Measurements from ENCODE around the gene LFNG.

The LFNG gene

DNA sequence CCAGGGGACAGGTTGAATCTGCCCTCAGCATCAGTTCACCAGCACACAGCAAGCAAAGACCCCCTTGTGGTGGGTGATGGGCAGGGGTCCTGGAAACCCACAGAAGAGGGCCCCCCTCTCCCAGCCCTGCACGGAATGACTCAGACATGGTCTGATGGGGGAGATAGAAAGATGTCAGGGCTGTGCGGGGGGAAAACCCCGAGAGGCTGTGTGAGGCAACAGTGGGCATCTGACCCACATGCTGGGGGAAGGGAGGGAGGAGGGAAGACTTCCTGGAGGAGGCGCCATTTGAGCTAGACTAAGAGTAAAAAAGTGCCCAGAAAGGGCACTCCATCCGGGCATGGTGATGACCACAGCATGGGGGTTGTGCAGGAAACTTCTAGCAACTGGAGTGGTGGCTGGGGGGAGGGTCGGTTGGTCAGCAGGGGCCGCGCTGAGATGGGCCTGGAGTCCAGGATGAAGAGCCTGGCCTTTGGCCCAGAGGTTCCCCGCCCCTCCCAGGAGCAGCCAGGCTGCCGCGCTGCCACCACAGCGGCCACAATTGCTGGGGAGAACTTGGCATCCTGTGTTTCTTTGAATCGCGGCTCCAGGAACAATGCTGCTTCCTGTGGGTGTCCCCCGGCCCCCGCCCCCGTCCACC, 2.5 kb downstream of the LFNG start:
- TF ChIP-seq TAF1 (IDR thresholded peaks at IDR 0.05; ENCODE audit: borderline replicate concordance, insufficient read depth, low read length) = no peak
- no peak for TF ChIP-seq POLR2AphosphoS5 (IDR thresholded peaks at IDR 0.05; ENCODE audit: low read depth, low read length)
- TF ChIP-seq, protein P1, sequence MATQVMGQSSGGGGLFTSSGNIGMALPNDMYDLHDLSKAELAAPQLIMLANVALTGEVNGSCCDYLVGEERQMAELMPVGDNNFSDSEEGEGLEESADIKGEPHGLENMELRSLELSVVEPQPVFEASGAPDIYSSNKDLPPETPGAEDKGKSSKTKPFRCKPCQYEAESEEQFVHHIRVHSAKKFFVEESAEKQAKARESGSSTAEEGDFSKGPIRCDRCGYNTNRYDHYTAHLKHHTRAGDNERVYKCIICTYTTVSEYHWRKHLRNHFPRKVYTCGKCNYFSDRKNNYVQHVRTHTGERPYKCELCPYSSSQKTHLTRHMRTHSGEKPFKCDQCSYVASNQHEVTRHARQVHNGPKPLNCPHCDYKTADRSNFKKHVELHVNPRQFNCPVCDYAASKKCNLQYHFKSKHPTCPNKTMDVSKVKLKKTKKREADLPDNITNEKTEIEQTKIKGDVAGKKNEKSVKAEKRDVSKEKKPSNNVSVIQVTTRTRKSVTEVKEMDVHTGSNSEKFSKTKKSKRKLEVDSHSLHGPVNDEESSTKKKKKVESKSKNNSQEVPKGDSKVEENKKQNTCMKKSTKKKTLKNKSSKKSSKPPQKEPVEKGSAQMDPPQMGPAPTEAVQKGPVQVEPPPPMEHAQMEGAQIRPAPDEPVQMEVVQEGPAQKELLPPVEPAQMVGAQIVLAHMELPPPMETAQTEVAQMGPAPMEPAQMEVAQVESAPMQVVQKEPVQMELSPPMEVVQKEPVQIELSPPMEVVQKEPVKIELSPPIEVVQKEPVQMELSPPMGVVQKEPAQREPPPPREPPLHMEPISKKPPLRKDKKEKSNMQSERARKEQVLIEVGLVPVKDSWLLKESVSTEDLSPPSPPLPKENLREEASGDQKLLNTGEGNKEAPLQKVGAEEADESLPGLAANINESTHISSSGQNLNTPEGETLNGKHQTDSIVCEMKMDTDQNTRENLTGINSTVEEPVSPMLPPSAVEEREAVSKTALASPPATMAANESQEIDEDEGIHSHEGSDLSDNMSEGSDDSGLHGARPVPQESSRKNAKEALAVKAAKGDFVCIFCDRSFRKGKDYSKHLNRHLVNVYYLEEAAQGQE (IDR thresholded peaks at IDR 0.05; ENCODE audit: insufficient read depth in 1 of 2, low read depth in 2 of 2, low read length in 2 of 2) = no peak

DNA sequence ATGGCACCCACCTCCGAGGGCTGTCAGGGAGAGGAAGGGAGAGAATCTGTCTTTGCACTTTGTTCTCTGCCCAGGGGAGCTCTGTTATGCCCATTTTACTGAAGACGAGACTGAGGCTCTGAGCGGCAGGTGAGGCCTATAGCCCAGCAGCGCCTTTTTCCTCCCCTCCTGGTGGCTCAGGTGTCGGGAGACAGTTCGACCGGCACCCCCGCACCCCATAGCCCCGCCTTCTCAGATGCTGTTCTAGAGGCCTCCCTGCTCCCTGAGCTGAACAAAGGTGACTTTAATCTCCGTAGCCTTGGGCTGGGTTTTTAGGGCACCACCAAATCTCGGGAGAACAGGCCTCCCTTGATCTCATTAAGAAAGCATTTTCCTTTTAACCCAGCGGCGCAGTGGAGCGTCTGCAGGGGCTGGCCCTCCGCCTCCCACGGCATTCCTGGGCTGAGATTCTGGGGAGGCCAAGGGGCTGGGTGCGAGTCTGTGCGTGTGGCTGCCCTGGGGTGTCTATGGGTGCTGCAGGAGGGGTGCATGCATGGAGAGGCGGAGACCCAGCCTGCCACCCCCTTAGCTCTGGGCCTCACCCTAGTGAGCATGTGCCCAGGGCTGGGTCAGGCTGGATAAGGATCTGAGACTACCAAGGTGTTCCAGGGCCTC, 3.3 kb downstream of the LFNG start:
- TF ChIP-seq POLR2AphosphoS5 (IDR thresholded peaks at IDR 0.05; ENCODE audit: low read depth, low read length) (no peak), SIN3A (IDR thresholded peaks at IDR 0.05; ENCODE audit: borderline replicate concordance, insufficient read depth, low read length) (no peak), FOXP2 (optimal IDR thresholded peaks at IDR 0.05; ENCODE audit: borderline replicate concordance, extremely low read depth, extremely low read length, insufficient read depth) (no peak), TAF1 (IDR thresholded peaks at IDR 0.05; ENCODE audit: borderline replicate concordance, insufficient read depth, low read length) (no peak)
- TF ChIP-seq, protein P1 (IDR thresholded peaks at IDR 0.05; ENCODE audit: insufficient read depth in 1 of 2, low read depth in 2 of 2, low read length in 2 of 2) = no peak

DNA sequence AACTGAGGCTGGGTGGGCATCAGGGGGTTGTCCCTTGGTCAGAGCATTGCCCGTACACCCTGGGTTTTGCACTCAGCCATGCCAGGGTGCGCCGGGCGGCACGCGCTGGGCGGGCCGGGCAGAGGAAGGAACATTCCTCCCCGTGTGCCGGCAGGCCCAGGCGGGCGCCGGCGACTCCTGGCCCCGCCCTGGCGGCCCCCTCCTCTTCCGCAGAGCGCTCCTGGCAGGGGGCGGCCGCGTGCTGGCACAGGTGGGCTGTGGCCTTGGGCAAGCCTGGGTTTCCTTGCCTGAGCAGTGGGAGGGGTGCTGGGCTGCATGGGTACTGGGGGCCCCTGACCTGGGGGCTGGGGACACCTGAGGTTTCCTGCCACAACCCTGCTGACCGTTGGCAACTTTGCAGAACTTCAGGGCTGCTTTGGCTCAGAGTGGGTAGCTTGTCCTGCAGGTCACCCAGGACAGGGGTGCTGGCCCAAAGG, 3.9 kb downstream of the LFNG start:
- TF ChIP-seq, protein P1 (IDR thresholded peaks at IDR 0.05; ENCODE audit: insufficient read depth in 1 of 2, low read depth in 2 of 2, low read length in 2 of 2) = no peak
- no peak for TF ChIP-seq SIN3A (IDR thresholded peaks at IDR 0.05; ENCODE audit: borderline replicate concordance, insufficient read depth, low read length)
- TF ChIP-seq TAF1 (IDR thresholded peaks at IDR 0.05; ENCODE audit: borderline replicate concordance, insufficient read depth, low read length) = no peak

DNA sequence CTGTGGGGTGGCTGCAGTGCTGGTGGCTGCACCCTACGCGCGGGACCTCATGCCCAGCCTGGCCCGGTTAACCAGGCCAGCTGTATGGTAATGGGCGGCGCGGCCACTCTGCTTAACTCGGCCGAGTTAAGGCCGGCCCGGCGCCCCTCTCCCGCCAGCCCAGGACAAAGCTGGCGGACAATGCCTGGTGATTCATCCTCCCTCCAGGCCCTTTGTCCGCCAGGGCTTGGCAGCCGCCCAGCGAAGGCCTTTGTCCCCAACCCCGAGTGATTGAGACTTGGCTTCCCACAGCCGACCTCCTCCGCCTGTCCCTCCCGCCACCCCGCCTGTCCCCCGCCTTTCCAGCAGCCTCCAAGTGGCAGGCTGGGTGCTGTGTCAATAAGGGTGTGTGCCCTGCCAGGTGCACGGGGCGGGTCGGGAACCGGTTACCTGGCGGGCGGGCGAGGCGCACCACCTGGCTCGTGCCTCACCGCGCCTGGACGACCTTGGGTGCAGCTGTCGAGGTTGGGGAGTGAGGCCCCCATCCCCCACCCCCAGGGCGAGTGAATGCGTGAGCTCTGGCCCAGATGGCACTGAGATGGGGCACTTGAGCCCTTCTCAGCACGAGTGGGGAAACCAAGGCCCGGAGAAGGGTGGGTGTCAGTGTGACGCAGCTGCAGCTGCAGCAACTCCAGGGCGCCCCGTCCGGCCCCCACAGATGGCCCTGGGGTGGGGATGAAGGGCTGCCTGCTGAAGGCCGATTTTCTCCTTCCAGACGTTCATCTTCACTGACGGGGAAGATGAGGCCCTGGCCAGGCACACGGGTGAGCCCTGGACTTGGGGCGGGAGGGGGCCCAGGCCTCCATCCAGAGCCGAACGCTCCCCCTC, 4.6 kb downstream of the LFNG start:
- no peak for TF ChIP-seq POLR2AphosphoS5 (IDR thresholded peaks at IDR 0.05; ENCODE audit: low read depth, low read length)
- TF ChIP-seq, protein P1 (IDR thresholded peaks at IDR 0.05; ENCODE audit: insufficient read depth in 1 of 2, low read depth in 2 of 2, low read length in 2 of 2) = no peak
- no peak for TF ChIP-seq SIN3A (IDR thresholded peaks at IDR 0.05; ENCODE audit: borderline replicate concordance, insufficient read depth, low read length)
- TF ChIP-seq FOXP2 (optimal IDR thresholded peaks at IDR 0.05; ENCODE audit: borderline replicate concordance, extremely low read depth, extremely low read length, insufficient read depth) = no peak
- TF ChIP-seq TAF1 (IDR thresholded peaks at IDR 0.05; ENCODE audit: borderline replicate concordance, insufficient read depth, low read length) = no peak
